ENCODE measurements around the gene ETNK2. TPM values are rescaled to one million over a fixed set of nuclear protein-coding genes. Genes with fewer than 3 reads are reported as not detected.

The ETNK2 gene
- total RNA-seq, 1 experiment from 2014 or later = 21.9 TPM

- Mint-ChIP-seq H3K4me3 (ENCODE audit: unreplicated experiment) (no peak overlapping the region), H3K4me1 (ENCODE audit: low read depth, unreplicated experiment) (no peaks in the 10 kb centered on the region), H3K27me3 (ENCODE audit: insufficient read depth, unreplicated experiment) (no peaks in the 10 kb centered on the region), H3K27ac (ENCODE audit: unreplicated experiment) (no peak overlapping the region), H3K9me3 (ENCODE audit: unreplicated experiment) (no peaks in the 10 kb centered on the region), H3K36me3 (ENCODE audit: insufficient read depth, unreplicated experiment) (no peaks in the 10 kb centered on the region)
- no TSS peak for BruUV-seq (replicated peaks)
- ChIA-PET CTCF (no interaction called here), POLR2A (no interaction called here)
- Histone ChIP-seq H3K27me3 (replicated peaks; ENCODE audit: control insufficient read depth, insufficient read depth, low read length) (no peaks in the 10 kb centered on the region), H3K9me3 (no peaks in the 10 kb centered on the region; the same call in 1 of the 2 replicates), H3K4me1 (no peaks in the 10 kb centered on the region), H3K36me3 (ENCODE audit: control insufficient read depth, insufficient read depth, low read length) (no peaks in the 10 kb centered on the region), H3K4me3 (ENCODE audit: low read depth, low read length) (no peak overlapping the region)
- TF ChIP-seq CTCF (IDR thresholded peaks at IDR 0.05; ENCODE audit: insufficient read depth in 1 of 2, low read depth in 1 of 2, low read length in 1 of 2, severe bottlenecking in 1 of 2, unreplicated experiment in 1 of 2) = no peak
- intact Hi-C loops (cut with micrococcal nuclease; ENCODE audit: unreplicated experiment) = no loop called here
- no peak for DNase-seq
Observed at GRCh38 chr1:204181116-204181515, 29.3 kb upstream of the ETNK2 start.

GRCh38 chr1:204180133-204180532 lies 28.3 kb upstream of the ETNK2 start:
- H3K4me1 Mint-ChIP-seq (ENCODE audit: low read depth, unreplicated experiment) = no peaks in the 10 kb centered on the region
- H3K4me1 ChIP-seq = no peaks in the 10 kb centered on the region
- POLR2A ChIA-PET = no interaction called here
- H3K27me3 ChIP-seq (replicated peaks; ENCODE audit: control insufficient read depth, insufficient read depth, low read length) = no peaks in the 10 kb centered on the region; the same call in 1 of the 2 replicates
- no peaks in the 10 kb centered on the region for H3K36me3 Mint-ChIP-seq (ENCODE audit: insufficient read depth, unreplicated experiment)
- no peak for TF ChIP-seq CTCF (IDR thresholded peaks at IDR 0.05; ENCODE audit: insufficient read depth in 1 of 2, low read depth in 1 of 2, low read length in 1 of 2, severe bottlenecking in 1 of 2, unreplicated experiment in 1 of 2)
- CTCF ChIA-PET = interaction anchor here (0.6 to 1.2 kb wide), 2 partner anchors 16 to 34 kb away, joined by 3 to 4 read pairs; partner anchors contain the start of gene GOLT1A
- no peak for DNase-seq
- intact Hi-C loops (cut with micrococcal nuclease; ENCODE audit: unreplicated experiment) = no loop called here
- no peaks in the 10 kb centered on the region for H3K36me3 ChIP-seq (ENCODE audit: control insufficient read depth, insufficient read depth, low read length)
- no peak overlapping the region for H3K4me3 Mint-ChIP-seq (ENCODE audit: unreplicated experiment)
- H3K4me3 ChIP-seq (ENCODE audit: low read depth, low read length) = no peak overlapping the region
- H3K27me3 Mint-ChIP-seq (ENCODE audit: insufficient read depth, unreplicated experiment) = no peaks in the 10 kb centered on the region
- no TSS peak for BruUV-seq (replicated peaks)
- H3K27ac Mint-ChIP-seq (ENCODE audit: unreplicated experiment) = no peak overlapping the region
- no peaks in the 10 kb centered on the region; the same call in 1 of the 2 replicates for H3K9me3 ChIP-seq
- H3K9me3 Mint-ChIP-seq (ENCODE audit: unreplicated experiment) = no peaks in the 10 kb centered on the region

- Mint-ChIP-seq H3K27me3 (ENCODE audit: insufficient read depth, unreplicated experiment) (no peaks in the 10 kb centered on the region), H3K9me3 (ENCODE audit: unreplicated experiment) (no peaks in the 10 kb centered on the region), H3K4me1 (ENCODE audit: low read depth, unreplicated experiment) (no peaks in the 10 kb centered on the region), H3K27ac (ENCODE audit: unreplicated experiment) (no peak overlapping the region), H3K4me3 (ENCODE audit: unreplicated experiment) (no peak overlapping the region), H3K36me3 (ENCODE audit: insufficient read depth, unreplicated experiment) (no peaks in the 10 kb centered on the region)
- no peak for DNase-seq
- intact Hi-C loops (cut with micrococcal nuclease; ENCODE audit: unreplicated experiment) = no loop called here
- ChIA-PET POLR2A (no interaction called here), CTCF (no interaction called here)
- H3K4me1 ChIP-seq = no peaks in the 10 kb centered on the region
- no peaks in the 10 kb centered on the region; the same call in 1 of the 2 replicates for H3K27me3 ChIP-seq (replicated peaks; ENCODE audit: control insufficient read depth, insufficient read depth, low read length)
- BruUV-seq (replicated peaks) = no TSS peak
- no peaks in the 10 kb centered on the region for H3K36me3 ChIP-seq (ENCODE audit: control insufficient read depth, insufficient read depth, low read length)
- TF ChIP-seq CTCF (IDR thresholded peaks at IDR 0.05; ENCODE audit: insufficient read depth in 1 of 2, low read depth in 1 of 2, low read length in 1 of 2, severe bottlenecking in 1 of 2, unreplicated experiment in 1 of 2) = no peak
- no peaks in the 10 kb centered on the region; the same call in 1 of the 2 replicates for H3K9me3 ChIP-seq
- no peak overlapping the region for H3K4me3 ChIP-seq (ENCODE audit: low read depth, low read length)
Observed at GRCh38 chr1:204178487-204179281, 26.8 kb upstream of the ETNK2 start.
